Measurements from ENCODE around the gene ANO5.

The ANO5 gene

GRCh38 chr11:22304337-22304961 is 111.6 kb downstream of the ANO5 start:
- Histone ChIP-seq H3K36me3 (ENCODE audit: control insufficient read depth in 1 of 2, insufficient read depth in 2 of 2, low read length in 2 of 2) (no peaks in the 10 kb centered on the region), H3K27me3 (ENCODE audit: control insufficient read depth in 1 of 2, insufficient read depth in 2 of 2, low read length in 2 of 2) (no peaks in the 10 kb centered on the region), H3K4me1 (ENCODE audit: control insufficient read depth in 1 of 2, insufficient read depth in 2 of 2, low read length in 2 of 2) (no peaks in the 10 kb centered on the region), H3K27ac (ENCODE audit: low read depth, low read length) (no peak overlapping the region), H3K4me3 (ENCODE audit: low read depth in 1 of 2, low read length in 2 of 2) (no peak overlapping the region), H3K9me3 (ENCODE audit: control insufficient read depth in 1 of 2, low read length in 2 of 2) (no peaks in the 10 kb centered on the region), H3K9ac (ENCODE audit: low read depth in 1 of 2, low read length in 2 of 2) (no peak overlapping the region)

- H3K4me3 ChIP-seq (ENCODE audit: low read depth in 1 of 2, low read length in 2 of 2), result no peak overlapping the region
- no peaks in the 10 kb centered on the region for H3K27me3 ChIP-seq (ENCODE audit: control insufficient read depth in 1 of 2, insufficient read depth in 2 of 2, low read length in 2 of 2)
- H3K36me3 ChIP-seq (ENCODE audit: control insufficient read depth in 1 of 2, insufficient read depth in 2 of 2, low read length in 2 of 2), result no peaks in the 10 kb centered on the region
- no peak overlapping the region for H3K9ac ChIP-seq (ENCODE audit: low read depth in 1 of 2, low read length in 2 of 2)
- H3K4me1 ChIP-seq (ENCODE audit: control insufficient read depth in 1 of 2, insufficient read depth in 2 of 2, low read length in 2 of 2), result no peaks in the 10 kb centered on the region
- H3K27ac ChIP-seq (ENCODE audit: low read depth, low read length), result no peak overlapping the region
- H3K9me3 ChIP-seq (ENCODE audit: control insufficient read depth in 1 of 2, low read length in 2 of 2), result no peaks in the 10 kb centered on the region
Observed at GRCh38 chr11:22317656-22318055, 124.8 kb downstream of the ANO5 start.

- no peaks in the 10 kb centered on the region for H3K4me1 ChIP-seq (ENCODE audit: control insufficient read depth in 1 of 2, insufficient read depth in 2 of 2, low read length in 2 of 2)
- H3K27me3 ChIP-seq (ENCODE audit: control insufficient read depth in 1 of 2, insufficient read depth in 2 of 2, low read length in 2 of 2), result peaks cover 2 to 4% of the 10 kb centered on the region in 2 donors
- H3K9me3 ChIP-seq (ENCODE audit: control insufficient read depth in 1 of 2, low read length in 2 of 2), result no peaks in the 10 kb centered on the region
- no peak overlapping the region for H3K9ac ChIP-seq (ENCODE audit: low read depth in 1 of 2, low read length in 2 of 2)
- no peak overlapping the region for H3K27ac ChIP-seq (ENCODE audit: low read depth, low read length)
- no peaks in the 10 kb centered on the region for H3K36me3 ChIP-seq (ENCODE audit: control insufficient read depth in 1 of 2, insufficient read depth in 2 of 2, low read length in 2 of 2)
- no peak overlapping the region for H3K4me3 ChIP-seq (ENCODE audit: low read depth in 1 of 2, low read length in 2 of 2)
Observed at GRCh38 chr11:22331771-22332170, 138.9 kb downstream of the ANO5 start.

Data from duodenal mucosa (tissue), 2 donors.